IMR-90 (cell line): ENCODE measurements around the gene UBASH3B. TPM values are rescaled to one million over a fixed set of nuclear protein-coding genes. Genes with fewer than 3 reads are reported as not detected.
A peak's percentile ranks its signal among the peaks of the same experiment; 100 is the strongest.

Experiments used
- ATAC-seq: fragments of 200-7000 bp; cut with Tn5 transposase; 2 replicates; pipeline ENCODE4 v1.9.1; 2020; ENCODE audit warnings: low read depth, mild to moderate bottlenecking, moderate library complexity
- BruUV-seq: library from RNA; stranded (reverse); fragments of 400-500 nt; replicated peaks from 2 replicates; lab custom pipeline; 2021; lab: Mats Ljungman, UMichigan
- CTCF ChIA-PET: fragments of 300-600 bp; formaldehyde crosslinking; extraction: SDS; loops from one replicate; lab custom pipeline; 2021; ENCODE audit warnings: antibody characterized with exemption; lab: Yijun Ruan, JAX
- POLR2A ChIA-PET: fragments of 300-600 bp; sonication (Branson Sonifier 250); formaldehyde crosslinking; loops from one replicate; lab custom pipeline; 2022; ENCODE audit warnings: antibody characterized with exemption; ENCODE audit not compliant: unreplicated experiment; lab: Charles Lee
- DNase-seq: peaks from one replicate; pipeline ENCODE4 v3.0.0; 2013
- H2AFZ ChIP-seq: replicated peaks from 2 replicates; pipeline ENCODE3; 2013; ENCODE audit warnings: low read length, mild to moderate bottlenecking; ENCODE audit not compliant: poor library complexity
- H2AK5ac ChIP-seq: 2 replicates; pipeline ENCODE4 v1.6.1; 2013; ENCODE audit warnings: low read depth, low read length, inconsistent platforms
- H2AK9ac ChIP-seq: replicated peaks from 2 replicates; pipeline ENCODE3; 2013; ENCODE audit warnings: mild to moderate bottlenecking, low read depth, low read length, moderate library complexity; ENCODE audit not compliant: poor library complexity
- H2BK120ac ChIP-seq: 2 replicates; pipeline ENCODE4 v1.6.1; 2013; ENCODE audit warnings: low read depth, low read length, inconsistent platforms
- H2BK15ac ChIP-seq: 3 replicates; pipeline ENCODE4 v1.6.1; 2013; ENCODE audit warnings: low read depth, low read length, inconsistent platforms
- H2BK20ac ChIP-seq: 2 replicates; pipeline ENCODE4 v1.6.1; 2013; ENCODE audit warnings: low read depth, mild to moderate bottlenecking, inconsistent platforms, low read length, moderate library complexity
- H2BK5ac ChIP-seq: 2 replicates; pipeline ENCODE4 v1.6.1; 2013; ENCODE audit warnings: mild to moderate bottlenecking, low read depth, low read length, inconsistent platforms; ENCODE audit not compliant: poor library complexity, severe bottlenecking
- H3K14ac ChIP-seq: replicated peaks from 2 replicates; pipeline ENCODE4 v1.6.1; 2013; ENCODE audit warnings: low read depth, low read length, inconsistent platforms
- H3K18ac ChIP-seq: 2 replicates; pipeline ENCODE4 v1.6.1; 2013; ENCODE audit warnings: low read depth, low read length, control low read depth
- H3K23ac ChIP-seq: 2 replicates; pipeline ENCODE4 v1.6.1; 2013; ENCODE audit warnings: low read depth, low read length, inconsistent platforms
- H3K27ac ChIP-seq: 2 replicates; pipeline ENCODE4 v1.5.1; 2013; ENCODE audit warnings: mild to moderate bottlenecking, control low read depth, low read length; ENCODE audit not compliant: insufficient read depth
- H3K27me3 ChIP-seq: 2 replicates; pipeline ENCODE4 v1.6.1; 2013; ENCODE audit warnings: low read length; ENCODE audit not compliant: control insufficient read depth, insufficient read depth
- H3K36me3 ChIP-seq: 2 replicates; pipeline ENCODE4 v1.6.1; 2013; ENCODE audit warnings: low read length, mixed read lengths; ENCODE audit not compliant: control insufficient read depth, insufficient read depth
- H3K4ac ChIP-seq: 2 replicates; pipeline ENCODE4 v1.6.1; 2013; ENCODE audit warnings: low read depth, low read length, inconsistent platforms
- H3K4me1 ChIP-seq: 2 replicates; pipeline ENCODE4 v1.6.1; 2013; ENCODE audit warnings: low read length, mixed read lengths; ENCODE audit not compliant: control insufficient read depth, insufficient read depth
- H3K4me2 ChIP-seq: 2 replicates; pipeline ENCODE4 v1.6.1; 2013; ENCODE audit warnings: low read depth, mild to moderate bottlenecking, control low read depth, low read length, moderate library complexity
- H3K4me3 ChIP-seq: 2 replicates; pipeline ENCODE4 v1.5.1; 2013; ENCODE audit warnings: low read depth, mild to moderate bottlenecking, control low read depth, low read length, moderate library complexity; ENCODE audit not compliant: insufficient read depth
- H3K56ac ChIP-seq: 2 replicates; pipeline ENCODE4 v1.6.1; 2013; ENCODE audit warnings: low read length, inconsistent platforms; ENCODE audit not compliant: insufficient read depth; ENCODE audit errors: extremely low read depth
- H3K79me1 ChIP-seq, 2 experiments: 2 replicates each; pipeline ENCODE4 v1.6.1; 2013; ENCODE audit warnings: low read length in 2 of 2, inconsistent platforms in 1 of 2, low read depth in 1 of 2
- H3K9ac ChIP-seq: 2 replicates; pipeline ENCODE4 v1.6.1; 2013; ENCODE audit warnings: low read depth, low read length, control low read depth
- H3K9me1 ChIP-seq: 2 replicates; pipeline ENCODE4 v1.6.1; 2013; ENCODE audit warnings: low read length, inconsistent platforms; ENCODE audit not compliant: insufficient read depth
- H3K9me3 ChIP-seq: 2 replicates; pipeline ENCODE4 v1.6.1; 2013; ENCODE audit warnings: low read length; ENCODE audit not compliant: control insufficient read depth, insufficient read depth
- H4K20me1 ChIP-seq: 2 replicates; pipeline ENCODE4 v1.6.1; 2013; ENCODE audit warnings: low read length, inconsistent platforms; ENCODE audit not compliant: insufficient read depth
- H4K5ac ChIP-seq: 2 replicates; pipeline ENCODE4 v1.6.1; 2013; ENCODE audit warnings: mild to moderate bottlenecking, low read depth, low read length, control low read depth
- H4K8ac ChIP-seq, 2 experiments: 2 replicates each; pipeline ENCODE4 v1.6.1; 2013; ENCODE audit warnings: low read depth in 2 of 2, low read length in 2 of 2, control low read depth in 1 of 2, inconsistent platforms in 1 of 2
- H4K91ac ChIP-seq: 2 replicates; pipeline ENCODE4 v1.6.1; 2013; ENCODE audit warnings: low read depth, low read length, inconsistent platforms; ENCODE audit not compliant: insufficient read depth
- BHLHE40 ChIP-seq: fragments of 150-350 bp; IDR thresholded peaks from 2 replicates; pipeline ENCODE4 v1.6.1; 2016; ENCODE audit warnings: mild to moderate bottlenecking, low read depth, low read length
- CEBPB ChIP-seq: IDR thresholded peaks from 2 replicates; pipeline ENCODE4 v1.6.1; 2012; ENCODE audit warnings: low read depth, low read length, improper control_type of control experiment
- CHD1 ChIP-seq: IDR thresholded peaks from 2 replicates; pipeline ENCODE4 v1.6.1; 2012; ENCODE audit warnings: low read depth, low read length, improper control_type of control experiment
- FOS ChIP-seq: fragments of 150-350 bp; IDR thresholded peaks from 2 replicates; pipeline ENCODE4 v1.6.1; 2016; ENCODE audit warnings: low read depth, low read length
- MAFK ChIP-seq: IDR thresholded peaks from 2 replicates; pipeline ENCODE4 v1.6.1; 2012; ENCODE audit warnings: low read depth, low read length, improper control_type of control experiment
- MAZ ChIP-seq: IDR thresholded peaks from 2 replicates; pipeline ENCODE4 v1.6.1; 2012; ENCODE audit warnings: low read depth, mild to moderate bottlenecking, low read length, improper control_type of control experiment, moderate library complexity, borderline replicate concordance
- MXI1 ChIP-seq: IDR thresholded peaks from 2 replicates; pipeline ENCODE4 v1.6.1; 2012; ENCODE audit warnings: low read depth, mild to moderate bottlenecking, low read length, moderate library complexity, borderline replicate concordance
- NFE2L2 ChIP-seq: fragments of 150-350 bp; IDR thresholded peaks from 2 replicates; pipeline ENCODE4 v1.6.1; 2016; ENCODE audit warnings: low read depth, mild to moderate bottlenecking, low read length
- RAD21 ChIP-seq: IDR thresholded peaks from 2 replicates; pipeline ENCODE4 v1.6.1; 2012; ENCODE audit warnings: low read length, improper control_type of control experiment
- RFX5 ChIP-seq: IDR thresholded peaks from 2 replicates; pipeline ENCODE4 v1.8.0; 2012; ENCODE audit warnings: low read depth, mild to moderate bottlenecking, low read length, moderate library complexity
- SMC3 ChIP-seq: fragments of 150-350 bp; IDR thresholded peaks from 2 replicates; pipeline ENCODE4 v1.6.1; 2016; ENCODE audit warnings: low read depth, mild to moderate bottlenecking, antibody characterized with exemption, low read length, moderate library complexity
- WGBS, 2 experiments: methylation state at CpG; one replicate each; pipeline versions ENCODE4 v1.1.5 to v1.1.7; 2013; ENCODE audit warnings: missing lambda C conversion rate in 2 of 2; ENCODE audit not compliant: insufficient read length in 1 of 2; ENCODE audit errors: extremely low coverage in 2 of 2; 5-methylcytosine and 5-hydroxymethylcytosine counted together
- dilution Hi-C: fragments of 300-500 bp; cut with HindIII; formaldehyde crosslinking; loops from one replicate; pipeline ENCODE4 v1.14.3; 2018; ENCODE audit warnings: low sequenced_read_pairs; ENCODE audit not compliant: unreplicated experiment
- in situ Hi-C: fragments of 300-500 bp; cut with MboI; formaldehyde crosslinking; loops from 3 replicates; pipeline ENCODE4 v1.14.3; 2019; ENCODE audit warnings: low sequenced_read_pairs, inconsistent platforms, mixed read lengths
- intact Hi-C: fragments of 100-400 bp; cut with micrococcal nuclease; formaldehyde crosslinking; loops from 2 replicates; pipeline ENCODE4 v1.10.0; 2022
- polyA plus RNA-seq, 3 experiments: library from polyadenylated mRNA; depleted of rRNA; stranded (reverse); fragments of >200 nt; gene quantifications; 2 replicates each; pipeline ENCODE4 v1.2.3, GENCODE V29; 2012; ENCODE audit warnings: low replicate concordance in 1 of 3
- total RNA-seq: library from RNA; depleted of rRNA; stranded (reverse); fragments of >200 nt; gene quantifications from 2 replicates; pipeline ENCODE4 v1.2.3, GENCODE V29; 2012
- TF ChIP-seq, protein P1 (sequence below): fragments of 150-350 bp; IDR thresholded peaks from 2 replicates; pipeline ENCODE4 v1.6.1; 2017; ENCODE audit warnings: mild to moderate bottlenecking, antibody characterized with exemption, low read length, low read depth

Gene UBASH3B
- total and polyA plus RNA-seq, 2 of the 4 experiments (the other 2 are of a cell fraction) = 27.2 to 48.0 TPM

DNA sequence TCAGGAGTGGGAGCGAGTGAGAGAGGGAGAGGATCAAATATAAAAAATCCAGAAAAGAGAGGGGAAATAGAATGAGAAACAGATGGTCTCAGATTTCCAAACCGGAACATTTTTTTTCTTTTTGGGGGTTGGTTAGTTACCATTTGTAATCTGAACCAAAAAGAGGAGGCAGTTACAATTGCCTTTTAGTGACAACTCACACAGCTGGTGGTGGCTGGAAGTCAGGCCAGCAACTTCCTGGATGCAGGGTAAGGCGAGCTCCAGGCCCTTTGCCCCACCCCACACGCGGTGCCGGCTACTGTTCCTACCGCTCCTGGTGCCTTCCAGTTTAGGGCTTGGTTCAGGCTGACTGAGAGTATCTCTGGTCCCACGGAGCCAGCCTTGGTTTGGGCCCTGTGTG, 21.0 kb upstream of the UBASH3B start:
- Histone ChIP-seq H3K4me2 (no peak overlapping the region), H4K20me1 (no peaks in the 10 kb centered on the region), H3K9me3 (no peaks in the 10 kb centered on the region), H3K4me3 (no peak overlapping the region), H4K91ac (peak overlapping the region; percentile 94), H3K14ac (peak overlapping the region; percentile 92), H3K56ac (no peak overlapping the region), H2BK5ac (peak overlapping the region; percentile 35), H2AFZ (peak overlapping the region; percentile 94), H2BK15ac (peak overlapping the region; percentile 93; the same call in 1 of the 3 replicates), H2AK5ac (peak overlapping the region; percentile 73; the same call in 1 of the 2 replicates), H2AK9ac (peak overlapping the region; percentile 68), H3K23ac (no peak overlapping the region), H3K27me3 (no peaks in the 10 kb centered on the region), H3K4me1 (peaks cover 9% of the 10 kb centered on the region), H3K9ac (no peak overlapping the region), H2BK20ac (peak overlapping the region; percentile 81; the same call in 1 of the 2 replicates), H3K27ac (peak overlapping the region; percentile 60), H3K36me3 (no peaks in the 10 kb centered on the region), H4K5ac (peak overlapping the region; percentile 70), H2BK120ac (peak overlapping the region; percentile 91), H3K4ac (peak overlapping the region; percentile 95), H3K18ac (peak overlapping the region; percentile 58), H3K79me1 (no peaks in the 10 kb centered on the region), H3K9me1 (peaks cover 2% of the 10 kb centered on the region; the same call in 1 of the 2 replicates), H4K8ac (peak overlapping the region; percentile 89 to 97)
- in situ Hi-C loops = loop anchor here (5.0 to 10.0 kb wide), 3 partner anchors 148 to 390 kb away; no protein-coding TSS in a partner anchor
- WGBS, 2 experiments = no CpG with 5 or more reads among the region's 8 CpGs
- peak; percentile 68 for ATAC-seq
- BruUV-seq = no TSS peak
- ChIA-PET POLR2A (no interaction called here), CTCF (interaction anchor here (0.7 to 4.5 kb wide), 4 partner anchors 34 to 219 kb away, joined by 3 to 28 read pairs (median 12); no protein-coding TSS in a partner anchor)
- peak; percentile 64 for DNase-seq
- intact Hi-C loops = no loop called here
- dilution Hi-C loops = no loop called here
- TF ChIP-seq RFX5 = no peak
- TF ChIP-seq RAD21 = no peak
- no peak for TF ChIP-seq SMC3
- TF ChIP-seq MAZ = no peak
- TF ChIP-seq, protein P1, sequence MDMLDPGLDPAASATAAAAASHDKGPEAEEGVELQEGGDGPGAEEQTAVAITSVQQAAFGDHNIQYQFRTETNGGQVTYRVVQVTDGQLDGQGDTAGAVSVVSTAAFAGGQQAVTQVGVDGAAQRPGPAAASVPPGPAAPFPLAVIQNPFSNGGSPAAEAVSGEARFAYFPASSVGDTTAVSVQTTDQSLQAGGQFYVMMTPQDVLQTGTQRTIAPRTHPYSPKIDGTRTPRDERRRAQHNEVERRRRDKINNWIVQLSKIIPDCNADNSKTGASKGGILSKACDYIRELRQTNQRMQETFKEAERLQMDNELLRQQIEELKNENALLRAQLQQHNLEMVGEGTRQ = no peak
- no peak for TF ChIP-seq MAFK
- no peak for TF ChIP-seq FOS
- no peak for TF ChIP-seq NFE2L2
- no peak for TF ChIP-seq MXI1
- TF ChIP-seq CEBPB = no peak
- no peak for TF ChIP-seq BHLHE40
- TF ChIP-seq CHD1 = no peak
